ENCODE data around the gene SLC35A1. TPM values are rescaled to one million over a fixed set of nuclear protein-coding genes. Genes with fewer than 3 reads are reported as not detected.

Gene SLC35A1
- total RNA-seq, 1 donor from 2014 or later: 41.0 TPM

DNA sequence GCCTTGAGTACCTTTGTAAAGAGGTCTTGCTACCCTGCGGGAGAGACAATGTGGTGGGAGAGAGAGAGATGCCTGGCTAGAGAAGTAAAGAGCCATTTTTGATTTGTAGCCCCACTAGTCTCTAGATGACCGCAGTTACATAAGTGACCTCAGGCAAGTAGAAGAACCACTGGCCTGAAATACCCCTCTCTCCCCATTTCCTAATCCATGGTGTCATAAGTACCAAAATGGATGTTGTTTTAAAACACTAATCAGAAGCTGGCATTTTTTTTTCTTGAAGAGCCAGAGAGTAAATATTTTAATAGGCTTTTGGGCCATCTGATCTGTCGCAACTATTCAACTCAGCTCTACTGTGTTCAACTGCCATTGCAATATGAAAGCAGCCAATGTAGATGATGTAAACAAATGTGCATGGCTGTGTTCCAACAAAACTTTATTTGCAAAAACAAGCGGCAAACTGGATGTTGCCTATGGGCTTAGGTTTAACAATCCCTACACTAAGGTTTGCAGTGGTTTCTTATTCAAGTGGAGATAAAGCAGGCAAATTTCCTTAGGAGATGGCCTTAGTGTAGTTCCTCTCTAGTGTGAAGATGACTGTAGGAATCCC, 80.5 kb downstream of the SLC35A1 start:
- H3K36me3 ChIP-seq: peaks cover 64% of the 10 kb centered on the region
- TF ChIP-seq, protein P1, sequence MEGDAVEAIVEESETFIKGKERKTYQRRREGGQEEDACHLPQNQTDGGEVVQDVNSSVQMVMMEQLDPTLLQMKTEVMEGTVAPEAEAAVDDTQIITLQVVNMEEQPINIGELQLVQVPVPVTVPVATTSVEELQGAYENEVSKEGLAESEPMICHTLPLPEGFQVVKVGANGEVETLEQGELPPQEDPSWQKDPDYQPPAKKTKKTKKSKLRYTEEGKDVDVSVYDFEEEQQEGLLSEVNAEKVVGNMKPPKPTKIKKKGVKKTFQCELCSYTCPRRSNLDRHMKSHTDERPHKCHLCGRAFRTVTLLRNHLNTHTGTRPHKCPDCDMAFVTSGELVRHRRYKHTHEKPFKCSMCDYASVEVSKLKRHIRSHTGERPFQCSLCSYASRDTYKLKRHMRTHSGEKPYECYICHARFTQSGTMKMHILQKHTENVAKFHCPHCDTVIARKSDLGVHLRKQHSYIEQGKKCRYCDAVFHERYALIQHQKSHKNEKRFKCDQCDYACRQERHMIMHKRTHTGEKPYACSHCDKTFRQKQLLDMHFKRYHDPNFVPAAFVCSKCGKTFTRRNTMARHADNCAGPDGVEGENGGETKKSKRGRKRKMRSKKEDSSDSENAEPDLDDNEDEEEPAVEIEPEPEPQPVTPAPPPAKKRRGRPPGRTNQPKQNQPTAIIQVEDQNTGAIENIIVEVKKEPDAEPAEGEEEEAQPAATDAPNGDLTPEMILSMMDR (IDR thresholded peaks at IDR 0.05): no peak
- intact Hi-C loops (cut with DNase I): no loop called here

DNA sequence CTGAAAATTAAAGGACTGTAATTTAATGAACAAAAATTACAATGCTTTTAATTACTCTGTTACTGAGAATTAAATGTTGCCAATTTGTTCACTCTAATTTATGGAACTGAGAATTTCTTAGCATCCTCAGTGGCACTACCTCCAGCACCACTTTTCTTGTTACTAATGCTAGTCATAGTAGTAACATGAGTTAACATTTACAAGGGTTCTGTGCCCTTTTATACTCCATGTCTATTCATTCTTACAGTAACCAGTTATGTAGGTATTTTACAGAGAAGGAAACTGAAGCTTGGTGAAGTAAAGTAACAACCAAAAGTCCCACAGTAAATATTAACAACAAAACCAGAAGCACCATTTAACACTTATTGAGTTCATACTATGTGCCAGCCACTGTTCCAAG, 82.7 kb downstream of the SLC35A1 start:
- TF ChIP-seq, protein P1 (IDR thresholded peaks at IDR 0.05): no peak
- H3K4me1 ChIP-seq: no peaks in the 10 kb centered on the region
- H3K36me3 ChIP-seq: peaks cover 67% of the 10 kb centered on the region
- H3K9me3 ChIP-seq: no peaks in the 10 kb centered on the region
- no peaks in the 10 kb centered on the region for H3K27me3 ChIP-seq (ENCODE audit: low read depth)
- no peak for DNase-seq
- H3K27ac ChIP-seq: no peak overlapping the region
- intact Hi-C loops (cut with DNase I): no loop called here
- H3K4me3 ChIP-seq: no peak overlapping the region
- ATAC-seq: no peak

More for the DNA sequence above, 80.5 kb downstream of the SLC35A1 start:
- no peaks in the 10 kb centered on the region for H3K4me1 ChIP-seq
- H3K27ac ChIP-seq: no peak overlapping the region
- no peaks in the 10 kb centered on the region for H3K9me3 ChIP-seq
- DNase-seq (no peak), ATAC-seq (no peak)
- H3K4me3 ChIP-seq: no peak overlapping the region
- H3K27me3 ChIP-seq (ENCODE audit: low read depth): no peaks in the 10 kb centered on the region

DNA sequence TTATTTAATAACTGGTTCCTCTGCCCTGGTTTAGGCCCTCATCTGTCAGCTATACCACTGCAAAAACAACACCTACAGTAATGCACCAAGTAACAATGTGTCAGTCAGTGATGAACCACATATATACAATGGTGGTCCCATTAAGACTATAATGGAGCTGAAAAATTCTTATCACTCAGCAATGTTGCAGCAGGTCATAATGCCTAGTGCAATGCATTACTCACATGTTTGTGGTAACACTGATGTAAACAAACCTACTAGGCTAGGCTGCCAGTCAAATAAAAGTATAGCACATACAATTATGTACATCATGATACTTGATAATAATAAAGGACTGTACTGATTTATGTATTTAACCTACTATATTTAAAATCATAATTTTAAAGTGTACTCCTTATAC, 85.7 kb downstream of the SLC35A1 start:
- no peak for ATAC-seq
- Histone ChIP-seq H3K27ac (no peak overlapping the region), H3K27me3 (ENCODE audit: low read depth) (no peaks in the 10 kb centered on the region), H3K4me1 (no peaks in the 10 kb centered on the region), H3K9me3 (no peaks in the 10 kb centered on the region), H3K36me3 (peaks cover 74% of the 10 kb centered on the region), H3K4me3 (no peak overlapping the region)
- TF ChIP-seq, protein P1 (IDR thresholded peaks at IDR 0.05): no peak
- DNase-seq: no peak
- intact Hi-C loops (cut with DNase I): no loop called here

DNA sequence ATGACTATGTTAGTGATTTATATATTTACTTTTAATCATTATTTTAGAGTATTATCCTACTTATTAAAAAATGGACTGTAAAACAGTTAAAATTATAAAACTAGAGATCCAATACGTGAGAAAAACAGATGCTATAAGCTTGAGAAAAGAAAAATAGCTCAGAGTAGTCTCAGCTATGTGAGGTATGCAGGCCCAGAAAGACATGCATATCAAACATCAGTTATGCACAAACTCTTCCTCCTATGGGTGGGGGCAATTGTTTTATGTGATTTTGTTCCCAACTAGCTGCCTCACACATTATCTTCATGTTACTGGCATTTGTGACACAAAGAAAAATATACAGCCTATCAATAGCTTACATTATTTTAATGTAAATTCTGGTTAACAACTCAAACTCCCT, 88.2 kb downstream of the SLC35A1 start:
- TF ChIP-seq, protein P1 (IDR thresholded peaks at IDR 0.05): no peak
- ATAC-seq: no peak
- DNase-seq: no peak
- intact Hi-C loops (cut with DNase I): no loop called here
- Histone ChIP-seq H3K36me3 (peaks cover 62% of the 10 kb centered on the region), H3K27me3 (ENCODE audit: low read depth) (no peaks in the 10 kb centered on the region), H3K27ac (no peak overlapping the region), H3K9me3 (no peaks in the 10 kb centered on the region), H3K4me3 (no peak overlapping the region), H3K4me1 (no peaks in the 10 kb centered on the region)

Other genes starting within 250 kb of the SLC35A1 start
- 11.1 TPM for gene SMIM8, start 150.4 kb upstream of the SLC35A1 start, total RNA-seq
- 0.44 TPM for gene GJB7, start 143.7 kb upstream of the SLC35A1 start, total RNA-seq
- gene C6orf163, start 128.2 kb upstream of the SLC35A1 start, total RNA-seq: 4.2 TPM
- 3.9 TPM for gene CFAP206, start 65.0 kb upstream of the SLC35A1 start, total RNA-seq
- gene RARS2, start 117.0 kb downstream of the SLC35A1 start, total RNA-seq: 26.4 TPM
- gene ORC3, start 117.2 kb downstream of the SLC35A1 start, total RNA-seq: 16.6 TPM
- gene AKIRIN2, start 229.3 kb downstream of the SLC35A1 start, total RNA-seq: 67.6 TPM

Measured in lower lobe of right lung (tissue), 2 donors.